Fibroblast of lung (primary cell): Measurements from ENCODE around the gene GPR12. TPM values are rescaled to one million over a fixed set of nuclear protein-coding genes. Genes with fewer than 3 reads are reported as not detected.

Experiments used
- DNase-seq, 2 donors: peaks; one replicate each; pipeline versions ENCODE4 v3.0.0 to v3.0.0-alpha.2; 2010; ENCODE audit warnings: low read depth in 2 of 2
- H2AFZ ChIP-seq: 2 replicates; pipeline ENCODE4 v1.5.1; 2012; ENCODE audit warnings: low read length, control low read depth, inconsistent platforms
- H3K27ac ChIP-seq: 2 replicates; pipeline ENCODE4 v1.5.1; 2011; ENCODE audit warnings: low read length, control low read depth; ENCODE audit not compliant: insufficient read depth
- H3K27me3 ChIP-seq: 2 replicates; pipeline ENCODE4 v1.5.1; 2011; ENCODE audit warnings: mild to moderate bottlenecking, low read length; ENCODE audit not compliant: control insufficient read depth, insufficient read depth
- H3K36me3 ChIP-seq: 2 replicates; pipeline ENCODE4 v1.5.1; 2011; ENCODE audit warnings: low read length; ENCODE audit not compliant: control insufficient read depth, insufficient read depth
- H3K4me1 ChIP-seq: 2 replicates; pipeline ENCODE4 v1.5.1; 2011; ENCODE audit warnings: low read length; ENCODE audit not compliant: control insufficient read depth, insufficient read depth; ENCODE audit errors: extremely low read depth
- H3K4me2 ChIP-seq: 2 replicates; pipeline ENCODE4 v1.5.1; 2011; ENCODE audit warnings: low read length, control low read depth; ENCODE audit not compliant: insufficient read depth; ENCODE audit errors: extremely low read depth
- H3K4me3 ChIP-seq, 4 experiments: fragments of 200-600 bp in 1 of 4; sonication (generic) in 1 of 4; replicated peaks in 1 of 4; 2 replicates each; pipeline ENCODE4 v1.5.1; 2011 to 2016; ENCODE audit warnings: low read length in 4 of 4, low read depth in 3 of 4, mild to moderate bottlenecking in 3 of 4, control low read depth in 2 of 4, inconsistent platforms in 1 of 4, mixed read lengths in 1 of 4; ENCODE audit not compliant: insufficient read depth in 1 of 4; ENCODE audit errors: control extremely low read depth in 1 of 4
- H3K79me2 ChIP-seq: 2 replicates; pipeline ENCODE4 v1.5.1; 2012; ENCODE audit warnings: mild to moderate bottlenecking, low read length, inconsistent platforms; ENCODE audit not compliant: control insufficient read depth, insufficient read depth
- H3K9ac ChIP-seq: 2 replicates; pipeline ENCODE4 v1.5.1; 2011; ENCODE audit warnings: mild to moderate bottlenecking, low read length, control low read depth; ENCODE audit not compliant: insufficient read depth
- H3K9me3 ChIP-seq: 2 replicates; pipeline ENCODE4 v1.5.1; 2012; ENCODE audit warnings: low read depth, low read length; ENCODE audit not compliant: control insufficient read depth, insufficient read depth
- H4K20me1 ChIP-seq: 2 replicates; pipeline ENCODE4 v1.5.1; 2011; ENCODE audit warnings: low read length; ENCODE audit not compliant: control insufficient read depth, insufficient read depth; ENCODE audit errors: extremely low read depth
- EZH2 ChIP-seq: IDR thresholded peaks from 2 replicates; pipeline ENCODE4 v1.5.1; 2012; ENCODE audit warnings: low read length, control low read depth, mild to moderate bottlenecking; ENCODE audit errors: missing control alignments
- polyA minus RNA-seq: library from RNA; depleted of rRNA, polyadenylated mRNA; stranded (reverse); fragments of >200 nt; gene quantifications from 2 replicates; pipeline ENCODE4 v1.2.3, GENCODE V29; 2011; ENCODE audit warnings: low replicate concordance
- polyA plus RNA-seq, 2 donors: library from polyadenylated mRNA; depleted of rRNA in 1 of 2; stranded (reverse) in 1 of 2; unstranded in 1 of 2; fragments of >200 nt; gene quantifications; 2 replicates each; pipeline ENCODE4 v1.2.1, GENCODE V29; 2011 to 2012; ENCODE audit warnings: missing spikeins in 1 of 2
- total RNA-seq: library from RNA; depleted of rRNA; stranded (reverse); fragments of >200 nt; gene quantifications from 2 replicates; pipeline ENCODE4 v1.2.1, GENCODE V29; 2014
- TF ChIP-seq, protein P1 (sequence below), 2 donors: IDR thresholded peaks in 1 of 2; conservative IDR thresholded peaks in 1 of 2; 1 replicate in 1 of 2; 2 replicates in 1 of 2; pipeline ENCODE4 v1.5.1; 2011 to 2012; ENCODE audit warnings: low read length in 2 of 2, control low read depth in 1 of 2, inconsistent platforms in 1 of 2, low read depth in 1 of 2, mild to moderate bottlenecking in 1 of 2

The GPR12 gene
- total RNA-seq (not detected in 2 replicates), polyA plus RNA-seq (not detected in 2 replicates), polyA minus RNA-seq (not detected in 2 replicates)
- polyA plus RNA-seq (2012) = not detected in 2 replicates

GRCh38 chr13:26759907-26760831, at the start of gene GPR12:
TSS of gene GPR12 (minus strand) at chr13:26760786. CDS start at chr13:26759827, 959 bp downstream.
- peak; percentile 4 to 11 for DNase-seq
- H3K9ac ChIP-seq = no peak within 1 kb of the TSS
- H3K9me3 ChIP-seq = no peaks in the 10 kb centered on the region
- peak; percentile 97 for TF ChIP-seq EZH2
- TF ChIP-seq, protein P1, sequence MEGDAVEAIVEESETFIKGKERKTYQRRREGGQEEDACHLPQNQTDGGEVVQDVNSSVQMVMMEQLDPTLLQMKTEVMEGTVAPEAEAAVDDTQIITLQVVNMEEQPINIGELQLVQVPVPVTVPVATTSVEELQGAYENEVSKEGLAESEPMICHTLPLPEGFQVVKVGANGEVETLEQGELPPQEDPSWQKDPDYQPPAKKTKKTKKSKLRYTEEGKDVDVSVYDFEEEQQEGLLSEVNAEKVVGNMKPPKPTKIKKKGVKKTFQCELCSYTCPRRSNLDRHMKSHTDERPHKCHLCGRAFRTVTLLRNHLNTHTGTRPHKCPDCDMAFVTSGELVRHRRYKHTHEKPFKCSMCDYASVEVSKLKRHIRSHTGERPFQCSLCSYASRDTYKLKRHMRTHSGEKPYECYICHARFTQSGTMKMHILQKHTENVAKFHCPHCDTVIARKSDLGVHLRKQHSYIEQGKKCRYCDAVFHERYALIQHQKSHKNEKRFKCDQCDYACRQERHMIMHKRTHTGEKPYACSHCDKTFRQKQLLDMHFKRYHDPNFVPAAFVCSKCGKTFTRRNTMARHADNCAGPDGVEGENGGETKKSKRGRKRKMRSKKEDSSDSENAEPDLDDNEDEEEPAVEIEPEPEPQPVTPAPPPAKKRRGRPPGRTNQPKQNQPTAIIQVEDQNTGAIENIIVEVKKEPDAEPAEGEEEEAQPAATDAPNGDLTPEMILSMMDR (conservative IDR thresholded peaks at IDR 0.05 in 1 of 2, IDR thresholded peaks at IDR 0.05 in 1 of 2; ENCODE audit: low read depth in 1 of 2, low read length in 2 of 2) = no peak
- peak within 1 kb of the TSS in 1 of 4 experiments; percentile 27 for H3K4me3 ChIP-seq
- no peaks in the 10 kb centered on the region for H4K20me1 ChIP-seq
- no peaks in the 10 kb centered on the region for H3K79me2 ChIP-seq
- no peak within 1 kb of the TSS for H3K27ac ChIP-seq
- H3K4me1 ChIP-seq = no peaks in the 10 kb centered on the region
- no peaks in the 10 kb centered on the region for H3K36me3 ChIP-seq
- peak within 1 kb of the TSS; percentile 13 for H3K4me2 ChIP-seq
- H2AFZ ChIP-seq = no peak within 1 kb of the TSS
- H3K27me3 ChIP-seq = peaks cover 36% of the 10 kb centered on the region

DNA sequence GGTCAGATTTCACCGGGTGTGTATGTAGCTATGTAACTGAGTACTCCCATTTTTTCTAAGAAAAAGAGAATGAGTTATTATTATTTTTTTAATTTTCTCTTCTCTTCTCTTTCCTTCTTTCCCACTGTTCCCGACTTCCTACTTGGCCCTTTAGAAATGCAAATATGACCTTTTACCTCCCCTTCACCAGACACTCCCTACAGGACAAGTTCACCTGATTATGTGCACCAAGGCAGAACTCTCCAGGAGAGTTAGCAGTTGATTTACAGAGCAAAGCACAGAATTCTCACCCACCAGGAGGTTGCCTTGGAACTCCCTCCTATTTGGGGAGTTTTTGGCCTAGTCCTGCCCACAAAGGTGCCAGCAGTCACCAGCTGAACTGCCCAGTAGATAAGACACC, 49.5 kb upstream of the GPR12 start:
- no peak overlapping the region for H3K27ac ChIP-seq
- no peaks in the 10 kb centered on the region for H3K4me1 ChIP-seq
- no peak overlapping the region for H2AFZ ChIP-seq
- no peaks in the 10 kb centered on the region for H3K79me2 ChIP-seq
- no peak for DNase-seq
- TF ChIP-seq, protein P1 (conservative IDR thresholded peaks at IDR 0.05 in 1 of 2, IDR thresholded peaks at IDR 0.05 in 1 of 2; ENCODE audit: low read depth in 1 of 2, low read length in 2 of 2) = no peak
- H3K4me3 ChIP-seq = no peak overlapping the region
- H3K9ac ChIP-seq = no peak overlapping the region
- H3K36me3 ChIP-seq = no peaks in the 10 kb centered on the region
- no peaks in the 10 kb centered on the region for H4K20me1 ChIP-seq
- H3K4me2 ChIP-seq = no peak overlapping the region
- no peaks in the 10 kb centered on the region for H3K9me3 ChIP-seq
- no peaks in the 10 kb centered on the region for H3K27me3 ChIP-seq

DNA sequence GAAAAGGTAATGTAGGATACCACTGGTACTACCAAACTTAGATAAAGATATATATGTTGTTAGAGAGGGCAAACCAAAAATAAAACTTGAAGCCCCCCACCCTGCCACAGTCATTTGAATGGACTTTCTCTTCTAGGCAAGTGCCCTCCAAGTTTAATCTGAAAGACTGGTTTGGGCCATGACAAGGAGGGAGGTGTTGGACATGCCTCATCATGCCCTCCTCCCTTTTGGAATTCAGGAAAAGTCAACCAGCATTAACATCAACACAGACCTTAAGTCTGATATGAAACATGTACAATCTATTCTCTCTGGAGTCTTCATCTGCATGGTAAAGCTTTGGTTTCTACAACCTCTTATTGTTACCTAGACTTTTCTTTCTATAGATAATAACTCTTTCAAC, 46.3 kb upstream of the GPR12 start:
- no peak for DNase-seq
- no peak overlapping the region for H2AFZ ChIP-seq
- no peak overlapping the region for H3K4me2 ChIP-seq
- H3K9me3 ChIP-seq = no peaks in the 10 kb centered on the region
- H3K36me3 ChIP-seq = no peaks in the 10 kb centered on the region
- H3K79me2 ChIP-seq = no peaks in the 10 kb centered on the region
- H3K9ac ChIP-seq = no peak overlapping the region
- H4K20me1 ChIP-seq = no peaks in the 10 kb centered on the region
- no peak overlapping the region for H3K27ac ChIP-seq
- H3K27me3 ChIP-seq = no peaks in the 10 kb centered on the region
- H3K4me1 ChIP-seq = no peaks in the 10 kb centered on the region
- no peak for TF ChIP-seq EZH2
- TF ChIP-seq, protein P1 (conservative IDR thresholded peaks at IDR 0.05 in 1 of 2, IDR thresholded peaks at IDR 0.05 in 1 of 2; ENCODE audit: low read depth in 1 of 2, low read length in 2 of 2) = no peak
- no peak overlapping the region for H3K4me3 ChIP-seq
